HG03342 (cell line): ENCODE measurements around the gene NPHS1.

ENCODE experiments used
- ATAC-seq: cut with Tn5 transposase; IDR thresholded peaks from one replicate; pipeline ENCODE4 v1.9.1; 2021; ENCODE audit warnings: mild to moderate bottlenecking, moderate library complexity; ENCODE audit not compliant: unreplicated experiment

The NPHS1 gene

DNA sequence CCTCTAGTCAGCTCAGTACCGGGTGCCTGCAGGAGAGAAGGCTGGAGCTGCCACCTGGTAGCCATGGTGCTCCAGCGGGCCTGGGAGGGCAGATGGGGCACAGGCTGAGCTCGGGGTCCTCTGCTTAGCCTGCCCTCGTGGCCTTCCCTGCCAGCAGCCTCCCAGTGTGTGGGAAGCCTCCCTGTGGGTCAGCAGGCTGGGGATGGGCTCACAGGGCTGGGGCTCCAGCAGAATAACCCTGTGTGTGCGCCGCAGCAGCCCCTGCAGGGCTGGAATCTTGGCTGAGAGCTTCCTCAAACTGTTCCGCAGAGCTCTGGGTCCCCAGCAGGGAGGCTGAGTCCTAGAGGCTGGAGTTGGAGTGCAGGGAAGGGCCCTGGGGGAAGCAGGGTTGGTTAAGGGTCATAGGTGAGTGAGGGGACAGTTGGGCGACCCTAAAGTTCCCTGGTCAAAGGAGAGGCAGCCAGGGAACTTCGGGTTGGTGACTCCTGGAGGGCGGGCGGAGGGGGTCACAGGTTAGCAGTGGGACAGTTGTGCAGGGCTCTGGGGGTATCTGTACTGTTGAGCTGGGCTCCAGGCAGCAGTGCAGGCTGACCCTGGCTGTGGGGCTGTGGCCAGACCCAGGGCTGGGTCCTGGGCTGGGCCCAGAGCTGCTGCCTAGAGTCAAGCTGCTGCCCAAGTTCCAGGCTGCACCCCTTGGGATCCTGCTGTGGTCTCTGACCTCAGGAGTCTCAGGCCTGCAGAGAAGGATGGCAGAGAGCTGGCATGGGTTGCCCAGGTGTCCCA, 62.9 kb downstream of the NPHS1 start:
- no peak for ATAC-seq

DNA sequence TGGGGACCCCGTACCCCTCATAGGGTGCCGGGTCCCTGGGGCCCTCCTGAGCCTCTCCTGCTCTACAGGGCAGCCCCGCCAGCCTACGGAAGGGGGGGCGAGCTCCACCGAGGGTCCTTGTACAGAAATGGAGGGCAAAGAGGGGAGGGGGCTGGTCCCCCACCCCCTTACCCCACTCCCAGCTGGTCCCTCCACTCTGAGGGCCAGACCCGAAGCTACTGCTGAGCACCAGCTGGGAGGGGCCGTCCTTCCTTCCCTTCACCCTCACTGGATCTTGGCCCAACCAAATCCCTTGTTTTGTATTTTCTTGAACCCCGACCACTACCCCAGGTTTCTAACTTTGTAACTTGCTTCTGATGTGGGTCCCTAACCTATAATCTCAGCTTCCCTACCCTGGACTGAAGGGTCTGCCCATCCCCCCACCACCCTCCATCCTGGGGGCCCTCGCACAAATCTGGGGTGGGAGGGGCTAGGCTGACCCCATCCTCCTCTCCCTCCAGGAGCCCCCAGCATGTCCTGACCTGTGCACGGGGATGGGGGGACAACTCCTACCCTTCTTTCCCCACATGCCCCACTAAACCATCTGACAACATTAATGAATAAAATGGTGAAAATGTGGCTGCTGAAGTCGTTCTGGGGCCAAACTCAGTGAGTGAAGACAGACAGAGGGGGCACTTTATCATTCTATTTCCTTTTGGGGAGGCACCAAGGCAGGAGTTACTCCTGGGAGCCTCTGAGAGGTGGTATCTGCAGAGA, 63.9 kb downstream of the NPHS1 start:
- ATAC-seq: no peak

DNA sequence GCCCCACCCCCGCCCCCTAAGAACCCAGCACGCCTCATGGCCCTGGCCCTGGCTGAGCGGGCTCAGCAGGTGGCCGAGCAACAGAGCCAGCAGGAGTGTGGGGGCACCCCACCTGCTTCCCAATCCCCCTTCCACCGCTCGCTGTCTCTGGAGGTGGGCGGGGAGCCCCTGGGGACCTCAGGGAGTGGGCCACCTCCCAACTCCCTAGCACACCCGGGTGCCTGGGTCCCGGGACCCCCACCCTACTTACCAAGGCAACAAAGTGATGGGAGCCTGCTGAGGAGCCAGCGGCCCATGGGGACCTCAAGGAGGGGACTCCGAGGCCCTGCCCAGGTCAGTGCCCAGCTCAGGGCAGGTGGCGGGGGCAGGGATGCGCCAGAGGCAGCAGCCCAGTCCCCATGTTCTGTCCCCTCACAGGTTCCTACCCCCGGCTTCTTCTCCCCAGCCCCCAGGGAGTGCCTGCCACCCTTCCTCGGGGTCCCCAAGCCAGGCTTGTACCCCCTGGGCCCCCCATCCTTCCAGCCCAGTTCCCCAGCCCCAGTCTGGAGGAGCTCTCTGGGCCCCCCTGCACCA, 65.0 kb downstream of the NPHS1 start:
- no peak for ATAC-seq

DNA sequence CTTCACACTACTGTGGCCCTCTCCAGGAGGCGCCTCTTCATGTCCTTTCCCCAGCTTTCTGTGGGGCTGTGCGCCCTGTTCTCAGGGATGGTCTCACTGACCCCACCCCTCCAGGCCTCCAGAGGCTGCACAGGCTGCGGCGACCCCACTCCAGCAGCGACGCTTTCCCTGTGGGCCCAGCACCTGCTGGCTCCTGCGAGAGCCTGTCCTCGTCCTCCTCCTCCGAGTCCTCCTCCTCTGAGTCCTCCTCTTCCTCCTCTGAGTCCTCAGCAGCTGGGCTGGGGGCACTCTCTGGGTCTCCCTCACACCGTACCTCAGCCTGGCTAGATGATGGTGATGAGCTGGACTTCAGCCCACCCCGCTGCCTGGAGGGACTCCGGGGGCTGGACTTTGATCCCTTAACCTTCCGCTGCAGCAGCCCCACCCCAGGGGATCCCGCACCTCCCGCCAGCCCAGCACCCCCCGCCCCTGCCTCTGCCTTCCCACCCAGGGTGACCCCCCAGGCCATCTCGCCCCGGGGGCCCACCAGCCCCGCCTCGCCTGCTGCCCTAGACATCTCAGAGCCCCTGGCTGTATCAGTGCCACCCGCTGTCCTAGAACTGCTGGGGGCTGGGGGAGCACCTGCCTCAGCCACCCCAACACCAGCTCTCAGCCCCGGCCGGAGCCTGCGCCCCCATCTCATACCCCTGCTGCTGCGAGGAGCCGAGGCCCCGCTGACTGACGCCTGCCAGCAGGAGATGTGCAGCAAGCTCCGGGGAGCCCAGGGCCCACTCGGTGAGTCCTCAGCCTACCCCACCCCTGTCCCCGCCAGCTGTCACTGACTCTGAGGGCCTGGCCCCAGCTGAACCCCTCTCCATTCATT, 65.8 kb downstream of the NPHS1 start:
- ATAC-seq: no peak

DNA sequence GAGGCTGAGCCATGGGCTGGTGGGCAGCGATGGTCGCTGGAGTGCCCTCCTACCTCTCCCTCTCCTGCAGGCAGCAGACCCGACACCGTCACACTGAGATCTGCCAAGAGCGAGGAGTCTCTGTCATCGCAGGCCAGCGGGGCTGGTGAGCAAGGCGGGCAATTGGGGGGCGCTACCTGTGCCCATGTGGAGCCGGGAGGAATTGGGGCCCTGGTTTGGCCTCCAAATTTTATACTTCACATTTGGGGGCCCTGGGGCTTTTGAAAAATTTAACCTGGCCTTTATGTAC, 67.0 kb downstream of the NPHS1 start:
- ATAC-seq: no peak

DNA sequence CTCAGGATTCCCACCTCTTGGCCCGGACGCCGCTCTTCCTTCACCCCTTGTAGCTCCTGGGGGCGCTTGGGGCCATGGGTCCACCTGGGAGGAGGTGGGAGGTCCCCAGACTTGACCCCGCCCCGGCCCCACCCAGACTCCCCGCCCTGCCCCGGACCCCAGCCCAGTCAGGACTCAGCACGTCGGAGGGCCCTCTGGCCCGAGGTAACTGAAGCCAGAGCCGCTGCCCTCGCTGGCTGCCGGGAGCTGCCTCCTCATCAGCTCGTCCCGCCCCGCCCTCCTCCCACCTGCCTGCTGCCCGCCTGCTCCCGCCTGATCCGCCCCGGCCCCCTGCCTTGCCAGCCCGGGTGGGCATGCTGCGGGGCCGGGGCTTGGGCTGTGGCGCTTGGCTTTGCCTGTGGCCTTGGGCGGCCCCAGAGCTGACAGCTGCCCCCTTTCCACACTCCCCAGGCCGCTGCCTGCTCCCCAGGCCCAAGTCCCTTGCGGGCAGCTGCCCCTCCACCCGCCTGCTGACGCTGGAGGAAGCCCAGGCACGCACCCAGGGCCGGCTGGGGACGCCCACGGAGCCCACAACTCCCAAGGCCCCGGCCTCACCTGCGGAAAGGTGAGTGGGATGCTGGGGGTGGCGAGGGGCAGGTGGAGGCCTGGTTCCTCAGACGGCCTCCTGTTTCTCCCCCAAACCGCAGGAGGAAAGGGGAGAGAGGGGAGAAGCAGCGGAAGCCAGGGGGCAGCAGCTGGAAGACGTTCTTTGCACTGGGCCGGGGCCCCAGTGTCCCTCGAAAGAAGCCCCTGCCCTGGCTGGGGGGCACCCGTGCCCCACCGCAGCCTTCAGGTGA, 67.6 kb downstream of the NPHS1 start:
- no peak for ATAC-seq

DNA sequence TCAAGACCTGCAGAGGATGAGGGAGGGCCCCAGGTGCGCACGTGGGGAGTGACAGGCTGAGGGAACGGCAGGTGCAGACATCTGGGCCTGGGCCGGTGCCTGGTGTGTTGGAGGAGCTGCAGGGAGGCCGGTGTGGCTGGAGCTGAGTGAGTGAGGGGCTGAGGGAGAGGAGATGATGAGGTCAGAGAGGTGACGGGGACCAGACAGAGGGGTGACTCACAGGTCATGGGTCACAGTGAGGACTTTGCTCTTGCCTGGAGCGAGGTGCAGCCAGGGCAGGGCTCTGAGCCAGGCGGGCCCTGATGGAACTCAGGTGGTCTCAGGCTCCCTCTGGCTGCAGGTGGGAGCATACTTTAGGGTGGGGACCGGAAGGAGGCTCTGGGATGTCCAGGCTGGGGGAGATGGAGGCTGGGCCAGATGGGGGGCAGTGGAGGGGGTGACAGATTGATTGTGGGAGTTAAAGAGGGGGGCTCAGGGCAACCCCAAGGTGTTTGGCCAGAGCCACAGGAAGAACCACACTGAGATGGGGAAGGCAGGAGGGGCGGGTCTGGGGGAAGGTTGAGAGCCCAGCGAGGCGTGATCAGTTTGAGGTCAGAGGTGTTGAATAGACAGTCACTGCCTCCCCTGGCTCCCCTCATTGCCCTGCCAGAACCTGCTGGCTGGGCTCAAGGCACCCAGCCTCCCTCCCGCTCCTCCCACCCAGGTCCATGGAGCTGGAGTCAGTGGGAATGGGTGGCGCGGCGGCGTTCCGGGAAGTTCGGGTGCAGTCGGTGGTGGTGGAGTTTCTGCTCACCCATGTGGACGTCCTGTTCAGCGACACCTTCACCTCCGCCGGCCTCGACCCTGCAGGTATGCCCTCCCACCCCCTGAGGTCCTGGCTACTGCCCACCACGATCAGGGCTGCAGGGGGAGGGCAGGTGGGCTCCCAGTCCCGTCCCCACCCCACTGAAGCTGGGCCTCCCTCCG, 68.6 kb downstream of the NPHS1 start:
- ATAC-seq: no peak

DNA sequence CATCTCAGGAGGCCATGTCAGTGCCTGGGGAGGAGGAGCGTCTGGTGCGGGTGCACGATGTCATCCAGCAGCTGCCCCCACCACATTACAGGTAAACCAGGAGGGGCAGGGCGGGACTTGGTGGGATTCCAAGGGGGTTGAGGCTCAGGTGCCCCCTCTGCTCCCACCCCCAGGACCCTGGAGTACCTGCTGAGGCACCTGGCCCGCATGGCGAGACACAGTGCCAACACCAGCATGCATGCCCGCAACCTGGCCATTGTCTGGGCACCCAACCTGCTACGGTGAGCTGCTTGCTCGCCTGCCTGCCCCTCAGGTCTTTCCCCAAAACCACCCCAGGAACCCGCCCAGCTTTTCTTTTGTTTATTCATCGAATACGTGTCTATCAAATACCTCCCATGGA, 69.7 kb downstream of the NPHS1 start:
- ATAC-seq: no peak

DNA sequence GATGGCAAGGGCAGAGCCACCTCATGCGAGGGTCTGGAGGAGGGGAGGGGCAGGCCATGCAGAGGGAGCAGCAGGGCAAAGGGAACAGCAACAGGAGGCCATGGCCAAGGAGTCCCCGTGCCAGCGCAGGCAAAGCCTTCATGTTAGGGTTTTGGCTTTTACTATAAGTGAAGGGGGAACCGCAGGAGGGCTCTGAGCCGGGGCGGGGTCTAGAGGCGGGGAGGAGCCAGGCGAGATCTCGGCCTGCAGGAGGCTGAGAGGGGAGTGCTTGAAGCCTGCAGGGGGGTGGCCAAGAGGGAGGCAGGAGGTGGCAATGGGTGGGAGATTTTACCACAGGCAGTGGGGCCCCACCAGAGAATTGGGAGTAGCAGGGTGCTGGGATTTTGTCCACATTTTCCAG, 70.7 kb downstream of the NPHS1 start:
- no peak for ATAC-seq

DNA sequence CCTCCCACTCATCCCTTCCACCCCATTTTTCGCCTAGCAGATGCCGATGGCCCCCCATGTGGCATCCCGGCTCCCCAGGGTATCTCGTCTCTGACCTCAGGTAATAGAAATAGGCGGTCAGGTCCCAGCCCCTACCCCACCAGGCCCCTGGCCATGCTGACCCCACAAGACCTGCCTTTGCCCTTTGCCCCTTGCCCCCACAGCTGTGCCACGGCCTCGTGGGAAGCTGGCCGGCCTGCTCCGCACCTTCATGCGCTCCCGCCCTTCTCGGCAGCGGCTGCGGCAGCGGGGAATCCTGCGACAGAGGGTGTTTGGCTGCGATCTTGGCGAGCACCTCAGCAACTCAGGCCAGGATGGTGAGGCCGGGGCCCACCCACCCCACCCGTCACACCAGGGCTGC, 71.6 kb downstream of the NPHS1 start:
- no peak for ATAC-seq

DNA sequence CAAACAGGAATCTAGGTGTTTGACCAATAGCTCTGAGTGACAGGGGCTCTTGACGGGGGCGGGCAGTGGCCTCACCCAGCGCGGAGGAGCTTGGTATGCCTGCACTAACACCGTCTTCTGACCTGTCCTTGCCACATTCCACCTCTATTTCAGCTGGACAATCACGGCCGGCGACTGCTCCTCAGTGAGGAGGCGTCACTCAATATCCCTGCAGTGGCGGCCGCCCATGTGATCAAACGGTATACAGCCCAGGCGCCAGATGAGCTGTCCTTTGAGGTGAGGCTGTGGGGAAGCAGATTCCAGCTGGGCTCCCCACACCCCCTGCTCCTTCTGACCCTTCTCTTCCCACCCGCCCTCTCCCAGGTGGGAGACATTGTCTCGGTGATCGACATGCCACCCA, 72.2 kb downstream of the NPHS1 start:
- ATAC-seq: no peak

DNA sequence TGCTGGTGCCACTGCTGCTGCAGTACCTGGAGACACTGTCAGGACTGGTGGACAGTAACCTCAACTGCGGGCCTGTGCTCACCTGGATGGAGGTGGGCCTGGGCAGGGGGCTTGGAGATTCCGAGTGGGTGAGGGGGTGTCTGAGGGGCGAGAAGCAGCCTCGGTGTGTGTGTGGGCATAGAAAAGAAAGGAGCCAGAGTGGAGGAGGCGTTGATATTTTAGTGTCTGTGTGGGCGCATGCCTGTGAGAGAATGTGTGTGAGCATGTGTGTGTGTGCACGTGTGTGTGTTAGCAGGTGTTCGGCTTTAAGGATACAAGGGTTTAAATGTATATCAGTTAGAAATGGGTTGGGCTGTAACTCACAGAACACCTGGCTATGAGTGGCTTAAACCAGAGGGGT, 73.3 kb downstream of the NPHS1 start:
- ATAC-seq: no peak

DNA sequence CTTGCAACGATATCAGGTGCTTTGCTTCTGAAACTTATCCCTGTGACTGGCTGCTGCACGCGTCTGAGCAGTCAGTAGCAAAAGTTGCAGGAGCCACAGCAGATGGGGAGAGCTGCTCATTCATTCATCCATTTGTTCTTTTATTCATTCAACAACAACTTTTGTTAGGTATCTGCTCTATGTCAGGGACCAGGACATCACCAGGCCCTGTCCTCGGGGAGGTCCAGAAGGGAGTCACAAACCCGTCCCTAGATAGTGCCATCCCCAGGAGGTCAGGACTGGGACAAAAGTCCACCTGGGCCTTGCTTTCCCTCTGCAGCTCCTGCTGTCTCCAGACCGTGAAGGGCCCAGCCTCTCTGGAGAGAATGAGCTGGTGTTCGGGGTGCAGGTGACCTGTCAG, 74.3 kb downstream of the NPHS1 start:
- ATAC-seq: no peak

DNA sequence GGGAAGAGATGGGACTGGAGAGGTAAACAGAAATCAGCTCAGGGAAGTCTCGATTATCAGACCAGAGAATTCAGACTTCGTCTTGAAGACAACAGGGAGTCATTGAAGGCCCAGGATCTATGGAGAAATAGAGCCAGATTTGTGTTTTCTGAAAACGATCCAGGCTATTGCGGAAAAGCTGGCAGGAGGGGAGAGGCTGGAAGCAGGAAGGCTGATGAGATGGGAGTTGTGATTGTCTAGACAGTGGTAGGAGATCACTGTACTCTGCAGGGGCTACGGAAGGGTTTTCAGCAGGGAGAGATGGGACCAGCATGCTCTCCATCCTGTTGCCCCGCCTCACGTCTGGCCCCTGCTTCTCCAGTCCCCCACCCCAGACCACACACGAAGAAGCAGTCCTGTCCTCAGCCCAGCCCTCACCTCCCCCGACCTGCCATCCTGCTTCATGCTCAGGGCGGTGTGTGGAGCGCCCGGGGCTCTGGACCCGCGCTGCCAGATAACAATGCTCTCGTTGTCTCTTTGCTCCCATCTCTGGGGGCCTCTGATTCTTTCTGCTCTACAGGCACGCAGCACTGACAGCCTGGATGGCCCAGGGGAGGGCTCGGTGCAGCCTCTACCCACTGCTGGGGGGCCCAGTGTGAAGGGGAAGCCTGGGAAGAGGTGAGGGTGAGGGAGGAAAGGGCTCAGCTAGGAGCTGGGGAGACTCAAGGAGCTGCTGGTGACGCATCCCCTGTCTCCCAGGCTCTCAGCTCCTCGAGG, 75.0 kb downstream of the NPHS1 start:
- no peak for ATAC-seq

DNA sequence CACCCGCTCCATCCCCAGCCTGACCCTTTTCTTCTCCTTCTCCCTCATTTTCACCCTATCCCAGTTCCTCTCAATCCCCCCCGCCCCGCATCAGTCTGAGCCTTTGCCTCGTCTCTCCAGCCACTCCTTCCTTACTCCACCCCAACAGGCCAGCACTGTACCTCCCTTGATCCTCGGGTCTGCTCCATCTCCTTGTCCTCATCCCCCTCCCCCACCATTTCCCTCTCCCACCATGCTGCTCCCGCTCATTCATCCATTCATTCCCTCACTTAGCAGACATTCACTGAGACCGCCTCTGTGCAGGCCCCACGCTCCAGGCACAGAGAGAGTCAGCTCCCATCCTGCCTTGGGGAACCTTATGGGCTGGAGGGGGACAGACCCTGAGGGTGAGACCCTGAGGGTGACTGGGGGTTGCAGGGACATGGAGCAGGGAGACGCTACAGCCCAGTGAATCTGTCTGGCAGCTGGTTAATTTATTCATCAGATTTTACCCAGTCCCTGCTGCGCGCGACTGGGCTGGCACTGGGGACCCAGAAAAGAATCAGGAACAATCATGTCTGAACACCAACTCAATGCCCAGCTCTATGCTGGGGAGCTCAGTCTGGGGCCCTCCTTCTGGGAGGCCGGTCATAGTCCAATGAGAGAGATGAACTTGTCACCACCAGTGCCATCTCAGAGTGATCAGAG, 76.1 kb downstream of the NPHS1 start:
- ATAC-seq: no peak
